Hepatic stellate cell (primary cell): ENCODE results near the gene SMARCAD1.
A peak's percentile ranks its signal among the peaks of the same experiment; 100 is the strongest.

ENCODE experiments used
- DNase-seq: peaks from one replicate; pipeline ENCODE4 v3.0.0; 2011; ENCODE audit warnings: low spot score

The SMARCAD1 gene

GRCh38 chr4:94228493-94229216 lies 21.0 kb downstream of the SMARCAD1 start:
- no peak for DNase-seq

- DNase-seq: no peak
Observed at GRCh38 chr4:94232519-94232918, 24.9 kb downstream of the SMARCAD1 start.

- DNase-seq: no peak
Observed at GRCh38 chr4:94235825-94236224, 28.2 kb downstream of the SMARCAD1 start.

- DNase-seq: no peak
Observed at GRCh38 chr4:94237271-94237670, 29.6 kb downstream of the SMARCAD1 start.

- no peak for DNase-seq
Observed at GRCh38 chr4:94238160-94238559, 30.5 kb downstream of the SMARCAD1 start.

- no peak for DNase-seq
Observed at GRCh38 chr4:94240384-94240783, 32.7 kb downstream of the SMARCAD1 start.

- no peak for DNase-seq
Observed at GRCh38 chr4:94244087-94244828, 36.6 kb downstream of the SMARCAD1 start.

- no peak for DNase-seq
Observed at GRCh38 chr4:94244829-94245185, 37.1 kb downstream of the SMARCAD1 start.

- no peak for DNase-seq
Observed at GRCh38 chr4:94251094-94251493, 43.4 kb downstream of the SMARCAD1 start.

GRCh38 chr4:94253036-94253435 lies 45.4 kb downstream of the SMARCAD1 start:
- no peak for DNase-seq

- no peak for DNase-seq
Observed at GRCh38 chr4:94256144-94256783, 48.6 kb downstream of the SMARCAD1 start.

- no peak for DNase-seq
Observed at GRCh38 chr4:94256828-94257227, 49.2 kb downstream of the SMARCAD1 start.

- DNase-seq: no peak
Observed at GRCh38 chr4:94262163-94263016, 54.7 kb downstream of the SMARCAD1 start.

GRCh38 chr4:94267037-94267436 lies 59.4 kb downstream of the SMARCAD1 start:
- no peak for DNase-seq

- DNase-seq: no peak
Observed at GRCh38 chr4:94271248-94271647, 63.6 kb downstream of the SMARCAD1 start.

GRCh38 chr4:94274912-94275311 lies 67.2 kb downstream of the SMARCAD1 start:
- DNase-seq: peak; percentile 37

- no peak for DNase-seq
Observed at GRCh38 chr4:94276204-94276603, 68.5 kb downstream of the SMARCAD1 start.

GRCh38 chr4:94277534-94277933 lies 69.9 kb downstream of the SMARCAD1 start:
- no peak for DNase-seq

GRCh38 chr4:94278781-94279180 lies 71.1 kb downstream of the SMARCAD1 start:
- no peak for DNase-seq

- no peak for DNase-seq
Observed at GRCh38 chr4:94284889-94285288, 77.2 kb downstream of the SMARCAD1 start.

- no peak for DNase-seq
Observed at GRCh38 chr4:94285666-94286065, 78.0 kb downstream of the SMARCAD1 start.

GRCh38 chr4:94290245-94290644 lies 82.6 kb downstream of the SMARCAD1 start:
- DNase-seq: no peak
